HepG2 (cell line): ENCODE data around the gene NLRC3. TPM values are rescaled to one million over a fixed set of nuclear protein-coding genes. Genes with fewer than 3 reads are reported as not detected.

Experiments used
- FOXP1 ChIP-seq, 2 experiments: fragments of 450-650 bp in 1 of 2; IDR thresholded peaks; 2 replicates each; pipeline ENCODE4 v1.6.1; 2017 to 2018; ENCODE audit warnings: antibody characterized with exemption in 1 of 2
- HNF1A ChIP-seq, 2 experiments: sonication (generic) in 1 of 2; formaldehyde crosslinking in 1 of 2; IDR thresholded peaks; 2 replicates each; pipeline versions ENCODE4 v1.4.0 to v1.6.1; 2016 to 2020; ENCODE audit warnings: borderline replicate concordance in 1 of 2, low read depth in 1 of 2, mild to moderate bottlenecking in 1 of 2, missing genetic modification reagents in 1 of 2
- HNRNPLL ChIP-seq: fragments of 200-400 bp; formaldehyde crosslinking; IDR thresholded peaks from 2 replicates; pipeline ENCODE4 v1.6.1; 2017; ENCODE audit warnings: mild to moderate bottlenecking, low read depth, low read length; ENCODE audit not compliant: poor library complexity, severe bottlenecking
- JUND ChIP-seq: sonication (generic); formaldehyde crosslinking; IDR thresholded peaks from 2 replicates; pipeline ENCODE4 v1.8.0; 2022; ENCODE audit warnings: mild to moderate bottlenecking, missing genetic modification reagents
- LCORL ChIP-seq, 2 experiments: fragments of 450-650 bp in 1 of 2; sonication (generic) in 1 of 2; formaldehyde crosslinking in 1 of 2; IDR thresholded peaks; 2 replicates each; pipeline versions ENCODE4 v1.5.0 to v1.6.1; 2017 to 2020; ENCODE audit warnings: antibody characterized with exemption in 1 of 2, missing genetic modification reagents in 1 of 2
- PBX2 ChIP-seq: IDR thresholded peaks from 2 replicates; pipeline ENCODE4 v1.6.1; 2016; ENCODE audit warnings: control low read depth
- RFX3 ChIP-seq: IDR thresholded peaks from 2 replicates; pipeline ENCODE4 v1.6.1; 2016; ENCODE audit warnings: missing biosample characterization, missing genetic modification reagents
- STAT6 ChIP-seq: sonication (generic); formaldehyde crosslinking; IDR thresholded peaks from 2 replicates; pipeline ENCODE4 v1.4.0; 2020; ENCODE audit warnings: missing genetic modification reagents, mild to moderate bottlenecking, borderline replicate concordance
- UBTF ChIP-seq: sonication (generic); formaldehyde crosslinking; IDR thresholded peaks from 2 replicates; pipeline ENCODE4 v1.4.0; 2020; ENCODE audit warnings: mild to moderate bottlenecking, missing genetic modification reagents
- ZBTB39 ChIP-seq: sonication (generic); formaldehyde crosslinking; IDR thresholded peaks from 2 replicates; pipeline ENCODE4 v1.5.0; 2020; ENCODE audit warnings: missing genetic modification reagents
- ZFP1 ChIP-seq: IDR thresholded peaks from 2 replicates; pipeline ENCODE4 v1.6.1; 2016
- ZNF263 ChIP-seq: sonication (generic); formaldehyde crosslinking; IDR thresholded peaks from 2 replicates; pipeline ENCODE4 v1.4.0; 2020; ENCODE audit warnings: missing genetic modification reagents
- ZNF264 ChIP-seq: sonication (generic); formaldehyde crosslinking; IDR thresholded peaks from 2 replicates; pipeline ENCODE4 v1.4.0; 2020; ENCODE audit warnings: missing genetic modification reagents
- ZNF446 ChIP-seq: sonication (generic); formaldehyde crosslinking; IDR thresholded peaks from 2 replicates; pipeline ENCODE4 v1.5.0; 2020; ENCODE audit warnings: mild to moderate bottlenecking, missing genetic modification reagents
- ZNF883 ChIP-seq: sonication (generic); formaldehyde crosslinking; IDR thresholded peaks from 2 replicates; pipeline ENCODE4 v1.5.1; 2020; ENCODE audit warnings: mild to moderate bottlenecking, missing genetic modification reagents; ENCODE audit errors: not compliant biosample characterization
- polyA plus RNA-seq, 8 experiments: library from polyadenylated mRNA; depleted of rRNA in 3 of 8; stranded (reverse) in 7 of 8; unstranded in 1 of 8; fragments of >200 nt; fragmentation: Illumina TruSeq in 4 of 8; extraction: Trizol in 4 of 8; gene quantifications; 2 replicates each; pipeline versions ENCODE4 v1.2.1 to v1.2.3, GENCODE V29; 2011 to 2016; ENCODE audit warnings: low read depth in 4 of 8, missing spikeins in 1 of 8, mixed read lengths in 1 of 8; ENCODE audit not compliant: insufficient read depth in 1 of 8
- total RNA-seq, 5 experiments: library from RNA; depleted of rRNA; stranded (reverse); fragments of >200 nt; fragmentation: Illumina TruSeq; extraction: Trizol; gene quantifications; 2 replicates each; pipeline ENCODE4 v1.2.3, GENCODE V29; 2016; ENCODE audit warnings: low read depth in 1 of 5

NLRC3 gene
- total and polyA plus RNA-seq, 2 of the 13 experiments (the other 11 are each of a cell fraction or from before 2014, with no cell fraction given): not detected

GRCh38 chr16:3596101-3596861 lies 19.1 kb upstream of the NLRC3 start (continued):
- TF ChIP-seq UBTF (CRISPR knock-in tag): peak; percentile 75
- TF ChIP-seq PBX2: no peak
- peak; percentile 92 for TF ChIP-seq ZNF263 (CRISPR knock-in tag)
- peak; percentile 39 for TF ChIP-seq HNRNPLL
- TF ChIP-seq ZNF264 (CRISPR knock-in tag): peak; percentile 89
- TF ChIP-seq ZNF446 (CRISPR knock-in tag): no peak; the same call in 1 of the 2 replicates
- TF ChIP-seq ZFP1 (CRISPR knock-in tag): peak; percentile 83
- no peak for TF ChIP-seq LCORL (IDR thresholded peaks at IDR 0.05)
- peak; percentile 90 for TF ChIP-seq LCORL (CRISPR knock-in tag; IDR thresholded peaks at IDR 0.05)
- 0 out of 2 replicates have a peak, but pooled peaks have one; percentile 51 for TF ChIP-seq STAT6 (CRISPR knock-in tag)
- no peak for TF ChIP-seq HNF1A (IDR thresholded peaks at IDR 0.05; ENCODE audit: low read depth)
- peak; percentile 51; the same call in 1 of the 2 replicates for TF ChIP-seq HNF1A (CRISPR knock-in tag; IDR thresholded peaks at IDR 0.05; ENCODE audit: borderline replicate concordance)
- TF ChIP-seq RFX3 (CRISPR knock-in tag): no peak
- peak; percentile 54; the same call in 1 of the 2 replicates for TF ChIP-seq ZBTB39 (CRISPR knock-in tag)
- TF ChIP-seq FOXP1 (IDR thresholded peaks at IDR 0.05): no peak
- peak; percentile 70; the same call in 1 of the 2 replicates for TF ChIP-seq FOXP1 (CRISPR knock-in tag; IDR thresholded peaks at IDR 0.05)
- no peak for TF ChIP-seq ZNF883
- peak; percentile 67; the same call in 1 of the 2 replicates for TF ChIP-seq JUND
